Left cardiac atrium (tissue), 4 donors: ENCODE data around the gene KLK10. TPM values are rescaled to one million over a fixed set of nuclear protein-coding genes. Genes with fewer than 3 reads are reported as not detected.

ENCODE experiments used
- ATAC-seq, 2 donors: fragments of 200-7000 bp; cut with Tn5 transposase; one replicate each; pipeline ENCODE4 v1.9.1; 2020; ENCODE audit warnings: mild to moderate bottlenecking in 2 of 2, moderate library complexity in 2 of 2
- DNase-seq: peaks from one replicate; pipeline ENCODE4 v3.0.0-alpha.2; 2020
- intact Hi-C, 2 donors: fragments of 100-400 bp; cut with DNase I; formaldehyde crosslinking; loops; one replicate each; pipeline versions ENCODE4 v1.14.1 to v1.15.1; 2022 to 2023
- total RNA-seq, 2 donors: library from RNA; stranded (reverse); fragmentation: NEBNext Ultra II Directional; extraction: Animal tissue kit (Norgen Biotek cat#: 25700); gene quantifications; one replicate each; pipeline ENCODE4 v1.2.1, GENCODE V29; 2021
- donor health status: DM: no; HTN: yes; CAD: no.
- donor health status: DM: no; HTN: yes; CAD: no; lungs with severe emphysema.
- donor health status: DM: yes; HTN: yes; CAD: no.
- donor health status: Dilated cardiomyopathy.

KLK10 gene
- total RNA-seq, 2 donors from 2014 or later, result 0.26 to 0.32 TPM

- ATAC-seq (no peak), DNase-seq (no peak)
- intact Hi-C loops, result no loop called here
Observed at GRCh38 chr19:51027873-51028272, 8.4 kb upstream of the KLK10 start.

DNA sequence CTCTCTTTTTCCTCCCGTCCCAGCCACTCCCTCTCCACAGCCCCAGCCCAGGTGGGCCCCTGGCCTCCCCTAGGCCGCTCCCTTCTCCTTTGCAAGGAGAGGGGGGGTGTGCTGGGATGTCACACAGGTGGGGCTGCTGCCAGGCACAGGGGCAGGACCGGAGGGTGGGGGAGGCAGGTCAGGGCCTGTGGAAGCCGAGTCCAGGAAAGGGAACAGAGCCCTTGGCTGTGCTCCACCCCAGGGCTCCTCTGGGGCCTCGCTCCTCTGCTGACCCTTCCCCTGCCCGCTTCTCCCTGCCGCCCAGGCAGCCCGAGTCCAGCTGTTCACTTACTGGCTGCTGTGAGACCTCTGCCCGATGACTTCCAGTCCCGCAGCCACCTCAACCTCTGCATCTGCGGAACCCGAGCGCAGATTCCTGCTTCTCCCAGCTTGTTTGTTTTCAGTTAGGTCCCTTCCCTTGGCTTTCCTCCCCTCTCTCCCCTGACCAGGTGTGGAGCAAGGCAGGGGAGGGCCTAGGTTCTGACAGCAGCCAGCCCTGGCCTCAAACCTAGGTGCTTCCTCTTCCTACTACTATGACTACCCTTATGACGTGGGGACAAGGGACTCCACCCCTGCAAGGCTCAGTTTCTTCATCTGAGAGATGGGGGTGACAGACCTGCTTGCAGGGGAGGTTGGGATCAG, 7.8 kb upstream of the KLK10 start:
- ATAC-seq (peak in 1 of 2 donors; percentile 24), DNase-seq (no peak)
- intact Hi-C loops, result no loop called here

- intact Hi-C loops, result no loop called here
- peak; percentile 40 for DNase-seq
- peak; percentile 81 to 96 for ATAC-seq
Observed at GRCh38 chr19:51026554-51026831, 7.0 kb upstream of the KLK10 start, which contains the start of gene KLK11. Gene KLK11 (minus strand): TSS chr19:51026616. CDS start chr19:51025631, 985 bp downstream.

DNA sequence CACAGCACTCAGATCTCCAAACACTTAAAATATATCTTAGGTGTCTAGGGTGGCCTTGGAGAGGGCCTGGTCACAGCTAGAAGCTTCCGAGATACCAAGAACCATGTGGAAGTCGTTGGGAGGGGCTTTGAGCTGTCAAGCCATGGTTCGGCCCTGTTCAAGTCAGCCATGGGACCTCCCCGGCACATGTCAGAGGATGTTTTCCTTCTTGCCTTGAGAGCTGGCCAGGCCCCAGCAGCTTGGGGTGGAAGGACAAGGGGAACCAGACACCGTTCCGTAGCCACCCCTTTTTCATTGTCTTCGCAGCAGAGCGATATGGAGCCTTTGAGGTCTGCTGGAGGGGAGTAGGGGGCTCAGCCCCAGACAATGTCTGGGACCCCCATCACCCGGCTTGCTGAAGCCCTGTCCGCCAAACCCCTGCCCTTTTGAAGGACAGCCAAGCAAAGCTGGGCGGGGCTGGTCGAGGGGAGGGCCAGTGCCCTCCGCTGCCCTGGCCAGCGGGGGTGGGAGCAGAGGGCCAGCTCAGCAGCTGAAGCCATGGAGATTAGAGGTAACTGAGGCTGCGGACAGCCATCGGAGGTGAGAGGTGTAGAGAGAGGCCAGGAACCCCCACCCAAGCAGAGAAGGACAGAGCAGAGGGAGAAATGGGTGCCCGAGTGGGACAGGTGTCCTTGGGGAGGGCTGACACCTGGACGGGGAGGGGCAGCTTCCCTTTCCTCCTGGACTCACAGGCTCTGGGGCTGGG, 6.5 kb upstream of the KLK10 start:
- intact Hi-C loops, result no loop called here
- DNase-seq (peak; percentile 51), ATAC-seq (peak; percentile 45 to 78)

- intact Hi-C loops, result no loop called here
Observed at GRCh38 chr19:51025401-51025800, 5.9 kb upstream of the KLK10 start.

GRCh38 chr19:51024924-51025323, 5.4 kb upstream of the KLK10 start:
- intact Hi-C loops, result loop anchor here (5.0 kb wide), 3 partner anchors 72 to 147 kb away; no protein-coding TSS in a partner anchor
- ATAC-seq (no peak), DNase-seq (no peak)

More at GRCh38 chr19:51025401-51025800, 5.9 kb upstream of the KLK10 start:
- ATAC-seq (no peak), DNase-seq (no peak)

- DNase-seq (no peak), ATAC-seq (no peak)
- intact Hi-C loops, result loop anchor here (5.0 kb wide), 3 partner anchors 73 to 148 kb away; no protein-coding TSS in a partner anchor
Observed at GRCh38 chr19:51023946-51024345, 4.4 kb upstream of the KLK10 start.

- intact Hi-C loops, result loop anchor here (5.0 kb wide), 3 partner anchors 75 to 150 kb away; no protein-coding TSS in a partner anchor
- no peak for ATAC-seq
- DNase-seq, result no peak
Observed at GRCh38 chr19:51022526-51022925, 3.0 kb upstream of the KLK10 start.

GRCh38 chr19:51020988-51021651, 1.6 kb upstream of the KLK10 start:
- ATAC-seq, result peak; percentile 2 to 27
- no peak for DNase-seq
- intact Hi-C loops, result loop anchor here (1.0 to 5.0 kb wide), 4 partner anchors 75 to 151 kb away; no protein-coding TSS in a partner anchor

GRCh38 chr19:51018745-51019543, 565 bp downstream of the KLK10 start:
- peak; percentile 31 for DNase-seq
- intact Hi-C loops, result no loop called here
- peak; percentile 50 to 81 for ATAC-seq

- DNase-seq (peak; percentile 38), ATAC-seq (peak in 1 of 2 donors; percentile 42)
- intact Hi-C loops, result no loop called here
Observed at GRCh38 chr19:51016798-51017683, 2.5 kb downstream of the KLK10 start.

DNA sequence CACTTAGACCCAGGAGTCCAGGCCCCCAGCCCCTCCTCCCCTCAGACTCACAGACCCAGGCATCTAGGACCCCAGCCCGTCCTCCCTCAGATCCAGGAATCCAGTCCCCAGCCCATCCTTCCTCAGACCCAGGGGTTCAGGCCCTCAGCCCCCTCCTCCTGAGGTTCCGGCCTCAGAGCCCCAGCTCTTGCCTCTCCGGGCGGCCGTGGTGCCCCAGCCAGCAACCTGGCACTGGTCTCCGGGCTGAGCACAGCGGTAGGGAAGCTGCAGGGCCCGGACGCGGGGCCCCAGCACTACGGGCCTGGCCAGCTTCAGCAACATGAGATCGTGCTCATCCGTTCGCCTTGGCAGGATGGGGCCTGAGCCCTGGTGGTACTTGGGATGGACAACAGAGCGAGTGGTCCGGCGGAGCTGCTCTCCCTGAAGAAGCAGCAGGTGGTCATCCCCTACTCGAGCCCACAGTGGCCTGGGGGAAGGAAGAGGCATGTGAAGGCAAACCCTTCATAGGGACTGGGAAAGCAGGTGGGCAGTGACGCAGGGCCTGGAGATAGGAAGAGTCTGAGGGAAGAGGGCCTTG, 3.7 kb downstream of the KLK10 start:
- no peak for DNase-seq
- ATAC-seq, result no peak
- intact Hi-C loops, result no loop called here

DNA sequence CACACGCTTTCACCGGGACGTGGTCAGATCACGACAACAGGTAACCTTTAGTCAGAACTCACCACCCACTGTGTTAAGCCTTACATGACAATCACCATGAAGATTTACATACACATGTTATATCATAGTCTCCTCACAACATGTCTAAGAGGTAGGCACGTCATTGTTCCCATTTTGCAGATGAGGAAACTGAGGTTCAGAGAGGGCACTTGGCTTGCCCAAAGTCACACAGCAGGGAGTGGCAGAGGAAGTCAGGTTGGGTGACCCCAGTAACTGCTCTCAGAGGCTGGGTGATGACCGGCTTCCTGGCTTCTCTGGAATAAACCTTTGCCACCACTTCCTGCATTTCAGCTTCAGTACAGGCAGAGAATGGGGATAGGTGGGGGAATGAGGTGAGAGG, 5.3 kb downstream of the KLK10 start:
- ATAC-seq (no peak), DNase-seq (no peak)
- intact Hi-C loops, result no loop called here

GRCh38 chr19:51012661-51013190, 6.8 kb downstream of the KLK10 start:
- DNase-seq, result no peak
- intact Hi-C loops, result no loop called here

GRCh38 chr19:51010066-51010795, 9.3 kb downstream of the KLK10 start:
- DNase-seq, result no peak
- no peak for ATAC-seq
- intact Hi-C loops, result no loop called here

More at GRCh38 chr19:51012661-51013190, 6.8 kb downstream of the KLK10 start:
- ATAC-seq, result no peak

- DNase-seq (no peak), ATAC-seq (no peak)
- intact Hi-C loops, result no loop called here
Observed at GRCh38 chr19:51009061-51009891, 10.2 kb downstream of the KLK10 start.
